ENCODE measurements around the gene OR51V1. TPM values are rescaled to one million over a fixed set of nuclear protein-coding genes. Genes with fewer than 3 reads are reported as not detected.

OR51V1 gene
- polyA plus RNA-seq, 2 of the 4 experiments (the other 2 are of a cell fraction), result not detected

- TF ChIP-seq REST (IDR thresholded peaks at IDR 0.05) (no peak), ATOH8 (CRISPR knock-in tag; IDR thresholded peaks at IDR 0.05; ENCODE audit: low read depth) (no peak), CTCF (IDR thresholded peaks at IDR 0.05) (no peak), HEYL (CRISPR knock-in tag; IDR thresholded peaks at IDR 0.05) (no peak), JUN (IDR thresholded peaks at IDR 0.05) (no peak), HES2 (IDR thresholded peaks at IDR 0.05) (no peak), ZC3H11A (IDR thresholded peaks at IDR 0.05) (no peak), TFCP2L1 (CRISPR knock-in tag; IDR thresholded peaks at IDR 0.05) (no peak), EHF (CRISPR knock-in tag; IDR thresholded peaks at IDR 0.05) (no peak), HOXB5 (CRISPR knock-in tag; IDR thresholded peaks at IDR 0.05) (no peak), MYC (IDR thresholded peaks at IDR 0.05; ENCODE audit: borderline replicate concordance, low read length) (no peak), HDAC2 (IDR thresholded peaks at IDR 0.05) (no peak), FOSB (CRISPR knock-in tag; IDR thresholded peaks at IDR 0.05) (no peak), SREBF2 (IDR thresholded peaks at IDR 0.05) (no peak), MAFK (IDR thresholded peaks at IDR 0.05; ENCODE audit: partially characterized antibody) (no peak), NR3C1 (IDR thresholded peaks at IDR 0.05) (no peak), ESRRA (IDR thresholded peaks at IDR 0.05; ENCODE audit: borderline replicate concordance, low read length) (no peak)
- POLR2A ChIA-PET, result no interaction called here
- Histone ChIP-seq H3K4me1 (no peaks in the 10 kb centered on the region), H3K4me2 (no peak within 1 kb of the TSS), H3K27ac (no peak within 1 kb of the TSS), H3K9me3 (no peaks in the 10 kb centered on the region), H3K4me3 (no peak within 1 kb of the TSS)
- ATAC-seq (no peak), FAIRE-seq (no peak), DNase-seq (ENCODE audit: low read depth in 1 of 2, low spot score in 1 of 2) (no peak)
- 0% methylated on average over 3 of the region's 3 CpGs for WGBS (ENCODE audit: missing lambda C conversion rate)
- CTCF ChIA-PET, result no interaction called here
Observed at GRCh38 chr11:5154657-5155056, 45.8 kb downstream of the OR51V1 start, which contains the start of gene OR52A1. Gene OR52A1 (minus strand): TSS chr11:5154757. CDS start chr11:5152369, 2,388 bp downstream.

- no peak for DNase-seq (ENCODE audit: low read depth in 1 of 2, low spot score in 1 of 2)
- no peak for ATAC-seq
- 46% methylated on average over 3 of the region's 3 CpGs for WGBS (ENCODE audit: missing lambda C conversion rate)
- H3K4me1 ChIP-seq, result no peaks in the 10 kb centered on the region
- H3K4me3 ChIP-seq, result no peak overlapping the region
- ChIA-PET POLR2A (no interaction called here), CTCF (interaction anchor here (0.6 kb wide), 1 partner anchor 174 kb away, joined by 3 read pairs; no protein-coding TSS in a partner anchor)
- H3K9me3 ChIP-seq, result no peaks in the 10 kb centered on the region
- FAIRE-seq, result no peak
- H3K27ac ChIP-seq, result no peak overlapping the region
- no peak overlapping the region for H3K4me2 ChIP-seq
- TF ChIP-seq USF2 (IDR thresholded peaks at IDR 0.05) (no peak), EP300 (IDR thresholded peaks at IDR 0.05) (no peak), HES2 (IDR thresholded peaks at IDR 0.05) (no peak), RAD21 (conservative IDR thresholded peaks at IDR 0.05 in 1 of 2, IDR thresholded peaks at IDR 0.05 in 1 of 2) (no peak), ELK1 (IDR thresholded peaks at IDR 0.05; ENCODE audit: low read depth, low read length) (no peak), HOXA7 (CRISPR knock-in tag; IDR thresholded peaks at IDR 0.05) (no peak), ESRRA (IDR thresholded peaks at IDR 0.05; ENCODE audit: borderline replicate concordance, low read length) (no peak), JUNB (IDR thresholded peaks at IDR 0.05) (no peak), POLR2A (IDR thresholded peaks at IDR 0.05; ENCODE audit: low read length) (no peak), MAZ (IDR thresholded peaks at IDR 0.05; ENCODE audit: borderline replicate concordance, low read depth, low read length) (no peak), PHF8 (IDR thresholded peaks at IDR 0.05; ENCODE audit: borderline replicate concordance, low read depth) (no peak), KDM5A (IDR thresholded peaks at IDR 0.05) (no peak), NFE2L2 (conservative IDR thresholded peaks at IDR 0.05; ENCODE audit: low read length) (no peak)
Observed at GRCh38 chr11:5153574-5154431, 46.7 kb downstream of the OR51V1 start.
